ENCODE measurements around the gene KDM2B. TPM values are rescaled to one million over a fixed set of nuclear protein-coding genes. Genes with fewer than 3 reads are reported as not detected.

The KDM2B gene
- total and polyA plus RNA-seq, 2 of the 8 experiments (the other 6 are each of a cell fraction or from before 2014, with no cell fraction given), result 111 to 162 TPM

- TF ChIP-seq CBX5 (IDR thresholded peaks at IDR 0.05; ENCODE audit: low read depth, low read length) (no peak), SUZ12 (IDR thresholded peaks at IDR 0.05; ENCODE audit: low read length) (no peak)
- TF ChIP-seq, protein P1, sequence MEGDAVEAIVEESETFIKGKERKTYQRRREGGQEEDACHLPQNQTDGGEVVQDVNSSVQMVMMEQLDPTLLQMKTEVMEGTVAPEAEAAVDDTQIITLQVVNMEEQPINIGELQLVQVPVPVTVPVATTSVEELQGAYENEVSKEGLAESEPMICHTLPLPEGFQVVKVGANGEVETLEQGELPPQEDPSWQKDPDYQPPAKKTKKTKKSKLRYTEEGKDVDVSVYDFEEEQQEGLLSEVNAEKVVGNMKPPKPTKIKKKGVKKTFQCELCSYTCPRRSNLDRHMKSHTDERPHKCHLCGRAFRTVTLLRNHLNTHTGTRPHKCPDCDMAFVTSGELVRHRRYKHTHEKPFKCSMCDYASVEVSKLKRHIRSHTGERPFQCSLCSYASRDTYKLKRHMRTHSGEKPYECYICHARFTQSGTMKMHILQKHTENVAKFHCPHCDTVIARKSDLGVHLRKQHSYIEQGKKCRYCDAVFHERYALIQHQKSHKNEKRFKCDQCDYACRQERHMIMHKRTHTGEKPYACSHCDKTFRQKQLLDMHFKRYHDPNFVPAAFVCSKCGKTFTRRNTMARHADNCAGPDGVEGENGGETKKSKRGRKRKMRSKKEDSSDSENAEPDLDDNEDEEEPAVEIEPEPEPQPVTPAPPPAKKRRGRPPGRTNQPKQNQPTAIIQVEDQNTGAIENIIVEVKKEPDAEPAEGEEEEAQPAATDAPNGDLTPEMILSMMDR (IDR thresholded peaks at IDR 0.05; ENCODE audit: control extremely low read depth in 1 of 3, insufficient read depth in 1 of 3, low read depth in 1 of 3, low read length in 3 of 3), result no peak
Measured at GRCh38 chr12:121565076-121565475, 15.7 kb downstream of the KDM2B start (continued).
